B cell (primary cell): ENCODE data around the gene SCP2.

Source experiments
- EZH2 ChIP-seq: IDR thresholded peaks from 2 replicates; pipeline ENCODE4 v1.6.1; 2012; ENCODE audit warnings: borderline replicate concordance, low read depth, mild to moderate bottlenecking, moderate library complexity, low read length; ENCODE audit not compliant: insufficient read depth, poor library complexity, severe bottlenecking
- TF ChIP-seq, protein P1 (sequence below): fragments of 200-600 bp; IDR thresholded peaks from one replicate; pipeline ENCODE4 v1.8.0; 2022; ENCODE audit warnings: antibody characterized with exemption, mild to moderate bottlenecking

DNA sequence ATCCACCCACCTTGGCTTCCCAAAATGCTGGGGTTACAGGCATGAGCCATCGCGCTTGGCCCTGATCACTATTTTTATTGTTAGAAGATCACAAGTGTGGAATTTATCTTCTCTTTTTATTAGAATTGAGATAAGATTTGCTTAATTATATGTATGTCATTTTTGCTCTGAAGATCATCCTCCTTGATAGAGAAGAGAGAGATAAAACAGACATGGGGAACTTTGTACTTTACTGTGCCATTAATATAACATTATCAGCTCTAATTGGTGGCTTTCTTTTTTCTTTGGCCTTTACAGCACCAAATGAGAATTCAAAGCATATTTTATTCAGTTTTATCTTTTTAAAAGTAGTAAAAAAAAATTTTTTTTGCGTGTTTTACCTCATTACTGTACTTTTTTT, 46.8 kb downstream of the SCP2 start:
- TF ChIP-seq, protein P1, sequence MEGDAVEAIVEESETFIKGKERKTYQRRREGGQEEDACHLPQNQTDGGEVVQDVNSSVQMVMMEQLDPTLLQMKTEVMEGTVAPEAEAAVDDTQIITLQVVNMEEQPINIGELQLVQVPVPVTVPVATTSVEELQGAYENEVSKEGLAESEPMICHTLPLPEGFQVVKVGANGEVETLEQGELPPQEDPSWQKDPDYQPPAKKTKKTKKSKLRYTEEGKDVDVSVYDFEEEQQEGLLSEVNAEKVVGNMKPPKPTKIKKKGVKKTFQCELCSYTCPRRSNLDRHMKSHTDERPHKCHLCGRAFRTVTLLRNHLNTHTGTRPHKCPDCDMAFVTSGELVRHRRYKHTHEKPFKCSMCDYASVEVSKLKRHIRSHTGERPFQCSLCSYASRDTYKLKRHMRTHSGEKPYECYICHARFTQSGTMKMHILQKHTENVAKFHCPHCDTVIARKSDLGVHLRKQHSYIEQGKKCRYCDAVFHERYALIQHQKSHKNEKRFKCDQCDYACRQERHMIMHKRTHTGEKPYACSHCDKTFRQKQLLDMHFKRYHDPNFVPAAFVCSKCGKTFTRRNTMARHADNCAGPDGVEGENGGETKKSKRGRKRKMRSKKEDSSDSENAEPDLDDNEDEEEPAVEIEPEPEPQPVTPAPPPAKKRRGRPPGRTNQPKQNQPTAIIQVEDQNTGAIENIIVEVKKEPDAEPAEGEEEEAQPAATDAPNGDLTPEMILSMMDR: no peak
- TF ChIP-seq EZH2: no peak
